ENCODE results near the gene ACTL6A. TPM values are rescaled to one million over a fixed set of nuclear protein-coding genes. Genes with fewer than 3 reads are reported as not detected.
A peak's percentile ranks its signal among the peaks of the same experiment; 100 is the strongest.

The ACTL6A gene
- total RNA-seq, 2 experiments from 2014 or later = 75.1 to 81.3 TPM

DNA sequence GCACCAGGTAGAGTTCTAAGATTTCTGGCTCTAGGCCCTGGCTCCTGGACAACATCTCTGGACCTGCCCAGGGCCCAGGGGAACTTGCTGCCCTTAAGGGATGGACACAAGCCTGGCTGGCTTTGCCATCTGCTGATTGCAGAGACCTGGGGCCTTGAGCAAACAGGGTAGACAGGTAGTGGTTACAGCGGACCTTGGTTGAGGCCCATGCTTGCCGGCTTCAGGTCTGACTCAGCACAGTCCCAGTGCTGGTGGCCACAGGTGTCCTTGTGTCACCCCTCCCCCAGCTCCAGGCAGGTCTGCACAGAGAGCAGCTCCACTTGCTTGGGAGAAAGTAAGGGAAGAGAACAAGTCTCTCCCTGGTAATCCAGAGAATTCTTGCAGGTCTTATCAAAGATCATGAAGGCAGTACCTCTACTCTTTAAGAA lies 15.9 kb upstream of the ACTL6A start:
- Mint-ChIP-seq H3K27me3 (no peaks in the 10 kb centered on the region), H3K4me3 (no peak overlapping the region), H3K4me1 (no peaks in the 10 kb centered on the region), H3K27ac (no peak overlapping the region), H3K9me3 (no peaks in the 10 kb centered on the region), H3K36me3 (ENCODE audit: low read depth) (no peaks in the 10 kb centered on the region)
- POLR2A ChIA-PET = interaction anchor here (1.3 kb wide), 1 partner anchor 16 kb away, joined by 5 read pairs; the partner anchor contains the start of gene ACTL6A
- no peak for DNase-seq
- CTCF ChIA-PET = no interaction called here

DNA sequence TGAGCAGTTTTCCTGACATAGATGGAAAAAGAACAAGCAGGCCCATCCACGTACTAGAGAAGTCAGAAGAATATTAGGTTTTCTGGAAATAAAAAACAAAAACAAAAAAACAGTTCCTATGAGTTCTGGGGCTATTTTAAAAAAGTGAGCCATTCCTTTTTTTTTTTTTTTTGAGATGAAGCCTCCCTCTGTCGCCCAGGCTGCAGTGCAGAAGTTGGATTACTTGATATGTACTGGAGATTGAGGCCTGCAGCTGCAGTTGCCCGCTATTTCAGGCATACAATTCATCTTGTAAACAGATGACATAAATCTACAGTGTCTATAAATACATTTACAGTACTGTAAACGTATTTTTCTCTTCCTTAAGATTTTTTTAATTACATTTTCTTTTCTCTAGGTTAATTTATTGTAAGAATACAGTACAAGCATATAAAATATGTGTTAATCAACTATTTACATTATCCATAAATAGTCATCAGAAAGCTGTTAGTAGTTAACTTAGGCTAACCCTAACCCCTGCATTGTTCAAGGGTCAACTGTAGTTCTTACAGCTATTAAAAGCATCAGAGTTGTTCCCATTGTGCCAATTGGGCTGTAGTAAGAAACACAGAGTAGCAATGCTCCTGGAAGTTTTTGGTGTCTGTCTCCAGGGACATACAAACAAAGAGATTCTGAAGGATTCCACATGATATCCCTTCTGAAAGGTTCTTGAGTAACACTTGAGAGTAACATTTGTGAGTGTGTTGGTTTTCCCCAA lies 11.2 kb upstream of the ACTL6A start:
- no peak overlapping the region for H3K27ac Mint-ChIP-seq
- no peaks in the 10 kb centered on the region for H3K27me3 Mint-ChIP-seq
- no peaks in the 10 kb centered on the region for H3K4me1 Mint-ChIP-seq
- CTCF ChIA-PET = interaction anchor here (0.8 to 1.4 kb wide), 2 partner anchors 11 to 98 kb away, joined by 3 to 4 read pairs; partner anchors contain the start of gene ACTL6A
- POLR2A ChIA-PET = no interaction called here
- H3K4me3 Mint-ChIP-seq = no peak overlapping the region
- no peaks in the 10 kb centered on the region for H3K36me3 Mint-ChIP-seq (ENCODE audit: low read depth)
- H3K9me3 Mint-ChIP-seq = no peaks in the 10 kb centered on the region
- DNase-seq = no peak

- Mint-ChIP-seq H3K27me3 (peaks cover 15% of the 10 kb centered on the region), H3K27ac (no peak overlapping the region), H3K36me3 (ENCODE audit: low read depth) (no peaks in the 10 kb centered on the region), H3K4me3 (no peak overlapping the region), H3K9me3 (no peaks in the 10 kb centered on the region), H3K4me1 (peaks cover 13% of the 10 kb centered on the region)
- ChIA-PET CTCF (interaction anchor here (1.2 kb wide), 2 partner anchors 8 to 112 kb away, joined by 3 read pairs; no protein-coding TSS in a partner anchor), POLR2A (no interaction called here)
- DNase-seq = peak; percentile 65
Measured at GRCh38 chr3:179558742-179559364, 3.9 kb upstream of the ACTL6A start.

DNA sequence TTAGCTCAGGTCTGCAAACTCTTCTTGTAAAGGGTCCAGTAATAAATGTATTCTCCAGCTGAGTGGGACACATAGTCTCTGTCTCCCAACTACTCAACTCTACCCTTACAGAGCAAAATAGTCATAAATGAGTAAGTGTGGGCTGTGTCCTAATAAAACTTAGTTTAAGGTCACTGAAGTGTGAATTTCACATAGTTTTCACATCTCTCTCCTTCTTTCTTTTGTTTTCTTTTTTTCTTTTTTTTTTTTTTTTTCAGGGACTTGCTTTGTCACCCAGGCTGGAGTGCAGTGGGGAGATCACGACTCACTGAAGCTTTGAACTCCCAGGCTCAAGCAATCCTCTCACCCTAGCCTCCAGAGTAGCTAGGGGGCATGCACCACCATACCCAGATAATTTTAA lies 1.9 kb upstream of the ACTL6A start:
- Mint-ChIP-seq H3K4me3 (no peak overlapping the region), H3K9me3 (no peaks in the 10 kb centered on the region), H3K27ac (no peak overlapping the region), H3K27me3 (peaks cover 15% of the 10 kb centered on the region), H3K4me1 (peaks cover 30% of the 10 kb centered on the region), H3K36me3 (ENCODE audit: low read depth) (no peaks in the 10 kb centered on the region)
- CTCF ChIA-PET = interaction anchor here (2.6 kb wide), 1 partner anchor 545 kb away, joined by 14 read pairs; no protein-coding TSS in a partner anchor
- POLR2A ChIA-PET = no interaction called here
- DNase-seq = no peak

DNA sequence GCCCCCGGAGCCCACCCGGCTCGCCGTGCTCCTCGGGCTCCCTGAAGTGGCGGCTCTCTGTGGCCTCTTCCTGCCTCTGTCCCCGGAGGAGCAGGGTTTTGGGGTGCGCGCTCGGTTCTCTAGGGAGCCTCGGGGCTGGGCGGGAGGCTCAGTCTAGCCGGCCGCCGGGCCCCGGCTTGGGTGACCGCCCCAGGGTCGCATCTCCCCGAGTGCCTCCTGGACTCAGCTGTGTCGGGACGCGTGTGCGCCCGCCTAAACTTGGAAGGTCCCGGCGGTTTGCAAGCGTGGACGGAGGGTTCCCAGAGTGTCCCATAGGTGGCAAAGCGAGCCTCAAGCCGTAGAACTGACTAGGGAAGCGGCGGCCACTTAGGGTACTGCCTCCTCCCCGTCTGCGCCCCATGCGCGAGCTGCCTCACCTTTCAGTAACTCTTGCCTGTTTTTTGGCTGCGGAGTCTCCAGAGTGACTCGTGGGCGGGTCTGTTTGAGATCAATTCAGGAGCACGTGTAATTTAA lies 601 bp downstream of the ACTL6A start:
- Mint-ChIP-seq H3K27me3 (peaks cover 15% of the 10 kb centered on the region), H3K27ac (peak overlapping the region; percentile 88), H3K36me3 (ENCODE audit: low read depth) (no peaks in the 10 kb centered on the region)

DNA sequence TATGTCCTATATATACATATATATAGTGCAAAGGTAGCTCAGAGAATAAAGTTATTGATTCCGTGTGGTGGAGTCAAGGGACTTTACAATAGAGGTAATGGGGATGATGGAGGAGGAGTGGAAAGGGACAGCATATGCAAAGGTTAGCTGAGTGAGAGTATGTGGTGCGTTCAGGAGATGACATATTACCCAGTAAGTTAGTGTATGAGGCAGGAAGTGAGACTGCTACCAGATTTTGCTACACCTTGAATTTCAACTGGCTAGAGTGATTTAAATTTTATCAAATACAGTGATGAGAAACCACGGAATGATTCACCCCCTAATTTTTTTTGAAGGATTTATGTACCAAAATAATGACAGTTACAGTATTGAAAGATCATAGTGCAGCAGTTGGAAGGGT lies 2.8 kb downstream of the ACTL6A start:
- peaks cover 11% of the 10 kb centered on the region for H3K36me3 Mint-ChIP-seq (ENCODE audit: low read depth)
- ChIA-PET POLR2A (interaction anchor here (0.7 to 2.8 kb wide), 7 partner anchors 10 to 505 kb away, joined by 3 to 14 read pairs (median 3); partner anchors contain the start of genes MFN1, MRPL47 and NDUFB5), CTCF (interaction anchor here (1.3 kb wide), 1 partner anchor 84 kb away, joined by 4 read pairs; no protein-coding TSS in a partner anchor)
- peak overlapping the region; percentile 27 for H3K4me3 Mint-ChIP-seq
- H3K4me1 Mint-ChIP-seq = peaks cover 34% of the 10 kb centered on the region
- peaks cover 5% of the 10 kb centered on the region for H3K27me3 Mint-ChIP-seq
- no peaks in the 10 kb centered on the region for H3K9me3 Mint-ChIP-seq
- peak overlapping the region; percentile 70 for H3K27ac Mint-ChIP-seq
- no peak for DNase-seq

More for the DNA sequence above, 601 bp downstream of the ACTL6A start:
- Mint-ChIP-seq H3K4me1 (peaks cover 36% of the 10 kb centered on the region), H3K4me3 (peak overlapping the region; percentile 96), H3K9me3 (no peaks in the 10 kb centered on the region)
- CTCF ChIA-PET = interaction anchor here (0.8 to 2.1 kb wide), 5 partner anchors 40 to 248 kb away, joined by 3 to 12 read pairs (median 4); partner anchors contain the start of genes MRPL47 and NDUFB5
- DNase-seq = peak; percentile 74
- POLR2A ChIA-PET = interaction anchor here (0.6 to 2.7 kb wide), 11 partner anchors 10 to 548 kb away, joined by 3 to 16 read pairs (median 5); partner anchors contain the start of genes MRPL47, NDUFB5, PIK3CA and USP13

DNA sequence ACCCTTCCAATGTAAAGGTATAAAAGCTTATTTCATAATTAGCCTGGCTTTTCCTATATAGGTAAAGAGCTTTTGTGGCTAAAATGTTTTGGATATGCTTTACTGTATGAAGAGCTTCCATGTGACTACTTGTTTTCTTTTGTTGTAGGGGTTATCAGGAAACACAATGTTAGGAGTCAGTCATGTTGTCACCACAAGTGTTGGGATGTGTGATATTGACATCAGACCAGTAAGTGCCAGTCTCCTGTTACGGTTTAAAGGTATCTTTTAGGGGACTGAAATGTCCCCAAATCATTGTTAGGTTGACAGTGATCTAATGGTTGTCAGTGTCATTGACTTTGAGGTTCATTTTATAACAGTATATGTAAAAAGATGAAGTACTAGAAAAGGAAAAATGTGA lies 18.3 kb downstream of the ACTL6A start:
- CTCF ChIA-PET = no interaction called here
- no peak for DNase-seq
- no peaks in the 10 kb centered on the region for H3K27me3 Mint-ChIP-seq
- no peak overlapping the region for H3K4me3 Mint-ChIP-seq
- H3K9me3 Mint-ChIP-seq = no peaks in the 10 kb centered on the region
- peaks cover 54% of the 10 kb centered on the region for H3K36me3 Mint-ChIP-seq (ENCODE audit: low read depth)
- POLR2A ChIA-PET = no interaction called here
- H3K27ac Mint-ChIP-seq = no peak overlapping the region
- no peaks in the 10 kb centered on the region for H3K4me1 Mint-ChIP-seq

DNA sequence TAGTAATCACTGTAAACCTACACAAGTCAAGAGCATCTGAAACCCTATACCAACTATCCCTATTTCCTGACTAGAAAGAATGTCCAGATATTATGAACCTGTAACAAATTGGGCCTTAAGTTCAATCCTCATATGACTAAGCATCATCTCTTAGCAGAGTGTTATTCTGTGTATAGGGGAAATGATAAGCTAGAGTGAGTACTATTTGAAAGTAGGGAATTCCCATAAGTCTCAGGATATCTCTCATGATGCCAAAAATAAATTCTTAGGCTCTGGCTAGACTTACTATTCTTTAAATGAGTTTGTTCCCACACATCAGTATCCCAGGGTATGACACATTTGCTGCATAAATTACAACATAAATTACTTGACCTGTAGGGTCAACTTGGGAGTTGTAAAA lies 26.4 kb downstream of the ACTL6A start:
- DNase-seq = no peak
- Mint-ChIP-seq H3K36me3 (ENCODE audit: low read depth) (peaks cover 52% of the 10 kb centered on the region), H3K4me1 (peaks cover 2% of the 10 kb centered on the region), H3K4me3 (no peak overlapping the region), H3K27me3 (no peaks in the 10 kb centered on the region), H3K9me3 (no peaks in the 10 kb centered on the region), H3K27ac (no peak overlapping the region)
- ChIA-PET POLR2A (interaction anchor here (2.4 kb wide), 1 partner anchor 16 kb away, joined by 5 read pairs; the partner anchor contains the start of genes MRPL47 and NDUFB5), CTCF (no interaction called here)

DNA sequence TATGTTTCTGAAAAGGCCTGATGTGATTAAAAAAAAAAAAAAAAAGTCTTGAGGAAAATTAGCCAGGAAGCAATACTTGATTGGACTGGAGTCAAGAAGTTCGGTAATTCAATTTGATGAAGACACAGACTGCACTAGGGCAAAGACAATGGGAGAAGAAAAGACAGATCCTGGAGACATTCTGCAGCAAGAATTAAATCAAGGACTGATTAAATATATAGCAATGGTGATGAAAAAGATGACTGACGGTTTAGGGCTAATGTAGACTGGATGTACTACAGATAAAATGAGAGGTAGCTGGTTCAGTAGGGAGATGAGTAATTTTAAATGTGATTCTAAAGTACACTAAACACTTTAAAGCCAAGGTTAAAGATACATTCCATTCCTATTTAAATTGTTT lies 27.9 kb downstream of the ACTL6A start:
- no peak for DNase-seq
- no peaks in the 10 kb centered on the region for H3K27me3 Mint-ChIP-seq
- ChIA-PET POLR2A (interaction anchor here (0.6 to 0.9 kb wide), 2 partner anchors 14 to 109 kb away, joined by 3 read pairs; partner anchors contain the start of genes MRPL47 and NDUFB5), CTCF (interaction anchor here (1.0 kb wide), 1 partner anchor 59 kb away, joined by 3 read pairs; no protein-coding TSS in a partner anchor)
- H3K4me3 Mint-ChIP-seq = no peak overlapping the region
- H3K27ac Mint-ChIP-seq = no peak overlapping the region
- peaks cover 2% of the 10 kb centered on the region for H3K4me1 Mint-ChIP-seq
- peaks cover 58% of the 10 kb centered on the region for H3K36me3 Mint-ChIP-seq (ENCODE audit: low read depth)
- no peaks in the 10 kb centered on the region for H3K9me3 Mint-ChIP-seq

GRCh38 chr3:179591313-179591712 lies 28.6 kb downstream of the ACTL6A start:
- ChIA-PET CTCF (no interaction called here), POLR2A (interaction anchor here (0.6 to 0.9 kb wide), 3 partner anchors 14 to 108 kb away, joined by 3 read pairs; partner anchors contain the start of genes MRPL47 and NDUFB5)
- Mint-ChIP-seq H3K9me3 (no peaks in the 10 kb centered on the region), H3K36me3 (ENCODE audit: low read depth) (peaks cover 59% of the 10 kb centered on the region), H3K27ac (no peak overlapping the region), H3K27me3 (no peaks in the 10 kb centered on the region), H3K4me3 (no peak overlapping the region), H3K4me1 (peaks cover 2% of the 10 kb centered on the region)
- DNase-seq = no peak

GRCh38 chr3:179599531-179599930 lies 36.8 kb downstream of the ACTL6A start:
- Mint-ChIP-seq H3K27me3 (no peaks in the 10 kb centered on the region), H3K4me3 (no peak overlapping the region), H3K9me3 (no peaks in the 10 kb centered on the region), H3K27ac (no peak overlapping the region), H3K36me3 (ENCODE audit: low read depth) (peaks cover 59% of the 10 kb centered on the region), H3K4me1 (peaks cover 19% of the 10 kb centered on the region)
- no peak for DNase-seq
- ChIA-PET CTCF (interaction anchor here (0.7 kb wide), 1 partner anchor 454 kb away, joined by 3 read pairs; no protein-coding TSS in a partner anchor), POLR2A (interaction anchor here (1.3 kb wide), 1 partner anchor 9 kb away, joined by 4 read pairs; no protein-coding TSS in a partner anchor)

- DNase-seq = no peak
- peak overlapping the region; percentile 99 for H3K4me3 Mint-ChIP-seq
- CTCF ChIA-PET = interaction anchor here (0.8 kb wide), 1 partner anchor 40 kb away, joined by 4 read pairs; no protein-coding TSS in a partner anchor
- H3K27me3 Mint-ChIP-seq = no peaks in the 10 kb centered on the region
- H3K27ac Mint-ChIP-seq = peak overlapping the region; percentile 96
- POLR2A ChIA-PET = interaction anchor here (0.8 to 2.5 kb wide), 5 partner anchors 37 to 999 kb away, joined by 3 to 20 read pairs (median 9); partner anchors contain the start of genes ACTL6A, TTC14 and USP13
- no peaks in the 10 kb centered on the region for H3K9me3 Mint-ChIP-seq
- H3K4me1 Mint-ChIP-seq = peaks cover 49% of the 10 kb centered on the region
- H3K36me3 Mint-ChIP-seq (ENCODE audit: low read depth) = peaks cover 51% of the 10 kb centered on the region
Measured at GRCh38 chr3:179603321-179603720, 40.6 kb downstream of the ACTL6A start.
